Measurements from ENCODE around the gene VAPB. TPM values are rescaled to one million over a fixed set of nuclear protein-coding genes. Genes with fewer than 3 reads are reported as not detected.

Gene VAPB
- total RNA-seq, 1 experiment from 2014 or later: 51.1 TPM

DNA sequence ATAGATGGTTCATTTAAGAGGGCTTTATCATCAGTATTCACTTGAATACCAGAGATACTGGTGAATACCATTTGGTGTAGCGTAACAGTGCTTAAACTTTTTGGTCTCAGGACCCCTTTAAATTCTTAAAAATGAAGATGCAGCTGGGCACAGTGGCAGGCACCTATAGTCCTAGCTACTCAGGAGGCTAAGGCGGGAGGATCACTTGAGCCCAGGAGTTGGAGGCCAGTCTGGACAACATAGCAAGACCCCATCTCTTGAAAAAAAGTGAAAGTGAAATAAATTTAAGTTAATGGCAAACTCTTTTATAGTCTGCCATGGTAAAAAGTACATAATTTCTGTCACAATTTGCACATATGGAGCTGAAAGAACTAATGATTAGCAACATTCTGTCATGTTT lies 39.3 kb downstream of the VAPB start:
- TF ChIP-seq YY1 (IDR thresholded peaks at IDR 0.05; ENCODE audit: extremely low read depth, insufficient replicate concordance, low read depth, low read length): no peak
- TF ChIP-seq, protein P1, sequence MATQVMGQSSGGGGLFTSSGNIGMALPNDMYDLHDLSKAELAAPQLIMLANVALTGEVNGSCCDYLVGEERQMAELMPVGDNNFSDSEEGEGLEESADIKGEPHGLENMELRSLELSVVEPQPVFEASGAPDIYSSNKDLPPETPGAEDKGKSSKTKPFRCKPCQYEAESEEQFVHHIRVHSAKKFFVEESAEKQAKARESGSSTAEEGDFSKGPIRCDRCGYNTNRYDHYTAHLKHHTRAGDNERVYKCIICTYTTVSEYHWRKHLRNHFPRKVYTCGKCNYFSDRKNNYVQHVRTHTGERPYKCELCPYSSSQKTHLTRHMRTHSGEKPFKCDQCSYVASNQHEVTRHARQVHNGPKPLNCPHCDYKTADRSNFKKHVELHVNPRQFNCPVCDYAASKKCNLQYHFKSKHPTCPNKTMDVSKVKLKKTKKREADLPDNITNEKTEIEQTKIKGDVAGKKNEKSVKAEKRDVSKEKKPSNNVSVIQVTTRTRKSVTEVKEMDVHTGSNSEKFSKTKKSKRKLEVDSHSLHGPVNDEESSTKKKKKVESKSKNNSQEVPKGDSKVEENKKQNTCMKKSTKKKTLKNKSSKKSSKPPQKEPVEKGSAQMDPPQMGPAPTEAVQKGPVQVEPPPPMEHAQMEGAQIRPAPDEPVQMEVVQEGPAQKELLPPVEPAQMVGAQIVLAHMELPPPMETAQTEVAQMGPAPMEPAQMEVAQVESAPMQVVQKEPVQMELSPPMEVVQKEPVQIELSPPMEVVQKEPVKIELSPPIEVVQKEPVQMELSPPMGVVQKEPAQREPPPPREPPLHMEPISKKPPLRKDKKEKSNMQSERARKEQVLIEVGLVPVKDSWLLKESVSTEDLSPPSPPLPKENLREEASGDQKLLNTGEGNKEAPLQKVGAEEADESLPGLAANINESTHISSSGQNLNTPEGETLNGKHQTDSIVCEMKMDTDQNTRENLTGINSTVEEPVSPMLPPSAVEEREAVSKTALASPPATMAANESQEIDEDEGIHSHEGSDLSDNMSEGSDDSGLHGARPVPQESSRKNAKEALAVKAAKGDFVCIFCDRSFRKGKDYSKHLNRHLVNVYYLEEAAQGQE (IDR thresholded peaks at IDR 0.05; ENCODE audit: low read depth): no peak
- TF ChIP-seq SIN3A (IDR thresholded peaks at IDR 0.05; ENCODE audit: low read depth): no peak
- no peak for TF ChIP-seq ZFX (IDR thresholded peaks at IDR 0.05)
- no peak for TF ChIP-seq SP1 (IDR thresholded peaks at IDR 0.05; ENCODE audit: low read depth)
- TF ChIP-seq ZNF274 (IDR thresholded peaks at IDR 0.05; ENCODE audit: low read depth, low read length): no peak
- TF ChIP-seq POLR2A (IDR thresholded peaks at IDR 0.05; ENCODE audit: borderline replicate concordance, extremely low read depth, insufficient read depth, insufficient read length): no peak
- TF ChIP-seq EGR1 (IDR thresholded peaks at IDR 0.05; ENCODE audit: low read depth): no peak
- TF ChIP-seq JUND (IDR thresholded peaks at IDR 0.05): no peak
- TF ChIP-seq CEBPB (IDR thresholded peaks at IDR 0.05; ENCODE audit: low read depth): no peak
- TF ChIP-seq, protein P2, sequence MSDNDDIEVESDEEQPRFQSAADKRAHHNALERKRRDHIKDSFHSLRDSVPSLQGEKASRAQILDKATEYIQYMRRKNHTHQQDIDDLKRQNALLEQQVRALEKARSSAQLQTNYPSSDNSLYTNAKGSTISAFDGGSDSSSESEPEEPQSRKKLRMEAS (IDR thresholded peaks at IDR 0.05): no peak
- TF ChIP-seq, protein P3, sequence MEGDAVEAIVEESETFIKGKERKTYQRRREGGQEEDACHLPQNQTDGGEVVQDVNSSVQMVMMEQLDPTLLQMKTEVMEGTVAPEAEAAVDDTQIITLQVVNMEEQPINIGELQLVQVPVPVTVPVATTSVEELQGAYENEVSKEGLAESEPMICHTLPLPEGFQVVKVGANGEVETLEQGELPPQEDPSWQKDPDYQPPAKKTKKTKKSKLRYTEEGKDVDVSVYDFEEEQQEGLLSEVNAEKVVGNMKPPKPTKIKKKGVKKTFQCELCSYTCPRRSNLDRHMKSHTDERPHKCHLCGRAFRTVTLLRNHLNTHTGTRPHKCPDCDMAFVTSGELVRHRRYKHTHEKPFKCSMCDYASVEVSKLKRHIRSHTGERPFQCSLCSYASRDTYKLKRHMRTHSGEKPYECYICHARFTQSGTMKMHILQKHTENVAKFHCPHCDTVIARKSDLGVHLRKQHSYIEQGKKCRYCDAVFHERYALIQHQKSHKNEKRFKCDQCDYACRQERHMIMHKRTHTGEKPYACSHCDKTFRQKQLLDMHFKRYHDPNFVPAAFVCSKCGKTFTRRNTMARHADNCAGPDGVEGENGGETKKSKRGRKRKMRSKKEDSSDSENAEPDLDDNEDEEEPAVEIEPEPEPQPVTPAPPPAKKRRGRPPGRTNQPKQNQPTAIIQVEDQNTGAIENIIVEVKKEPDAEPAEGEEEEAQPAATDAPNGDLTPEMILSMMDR (IDR thresholded peaks at IDR 0.05 in 2 of 3, conservative IDR thresholded peaks at IDR 0.05 in 1 of 3; ENCODE audit: borderline replicate concordance in 1 of 3, insufficient read depth in 1 of 3, low read depth in 2 of 3, low read length in 2 of 3): no peak
- TF ChIP-seq, protein P4, sequence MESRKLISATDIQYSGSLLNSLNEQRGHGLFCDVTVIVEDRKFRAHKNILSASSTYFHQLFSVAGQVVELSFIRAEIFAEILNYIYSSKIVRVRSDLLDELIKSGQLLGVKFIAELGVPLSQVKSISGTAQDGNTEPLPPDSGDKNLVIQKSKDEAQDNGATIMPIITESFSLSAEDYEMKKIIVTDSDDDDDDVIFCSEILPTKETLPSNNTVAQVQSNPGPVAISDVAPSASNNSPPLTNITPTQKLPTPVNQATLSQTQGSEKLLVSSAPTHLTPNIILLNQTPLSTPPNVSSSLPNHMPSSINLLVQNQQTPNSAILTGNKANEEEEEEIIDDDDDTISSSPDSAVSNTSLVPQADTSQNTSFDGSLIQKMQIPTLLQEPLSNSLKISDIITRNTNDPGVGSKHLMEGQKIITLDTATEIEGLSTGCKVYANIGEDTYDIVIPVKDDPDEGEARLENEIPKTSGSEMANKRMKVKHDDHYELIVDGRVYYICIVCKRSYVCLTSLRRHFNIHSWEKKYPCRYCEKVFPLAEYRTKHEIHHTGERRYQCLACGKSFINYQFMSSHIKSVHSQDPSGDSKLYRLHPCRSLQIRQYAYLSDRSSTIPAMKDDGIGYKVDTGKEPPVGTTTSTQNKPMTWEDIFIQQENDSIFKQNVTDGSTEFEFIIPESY (IDR thresholded peaks at IDR 0.05; ENCODE audit: extremely low read depth, insufficient replicate concordance, low read length): no peak
- no peak for TF ChIP-seq FOSL1 (IDR thresholded peaks at IDR 0.05; ENCODE audit: low read depth)
- no peak for TF ChIP-seq POLR2AphosphoS5 (IDR thresholded peaks at IDR 0.05; ENCODE audit: low read depth, low read length)
- TF ChIP-seq SRF (IDR thresholded peaks at IDR 0.05; ENCODE audit: low read depth): no peak
- no peak for TF ChIP-seq ELF1 (IDR thresholded peaks at IDR 0.05; ENCODE audit: borderline replicate concordance, low read depth)
- no peak for TF ChIP-seq EZH2 (IDR thresholded peaks at IDR 0.05)
- no peak for TF ChIP-seq TCF7L2 (IDR thresholded peaks at IDR 0.05; ENCODE audit: borderline replicate concordance, extremely low read depth, insufficient read depth, insufficient read length)
- ChIA-PET CTCF (no interaction called here), RAD21 (ENCODE audit: low non-redundant PET in 1 of 2, low total read pairs in 2 of 2, uncharacterized antibody in 2 of 2, unreplicated experiment in 2 of 2) (no interaction called here), POLR2A (no interaction called here)
- no peaks in the 10 kb centered on the region; the same call in 1 of the 2 replicates for H4K20me1 ChIP-seq (ENCODE audit: insufficient read depth)
- no peak for DNase-seq (ENCODE audit: low read depth, low spot score)
- H3K9ac ChIP-seq (ENCODE audit: low read length): no peak overlapping the region
- H3K27ac ChIP-seq (ENCODE audit: low read depth, low read length): no peak overlapping the region
- H3K79me2 ChIP-seq (ENCODE audit: insufficient read depth, low read length): peaks cover 100% of the 10 kb centered on the region
- intact Hi-C loops (cut with micrococcal nuclease): no loop called here
- no peaks in the 10 kb centered on the region for H3K9me3 ChIP-seq (ENCODE audit: control insufficient read depth in 1 of 2, insufficient read depth in 1 of 2, low read depth in 1 of 2, low read length in 2 of 2)
- no peak overlapping the region for H3K4me2 ChIP-seq (ENCODE audit: low read length)
- no peaks in the 10 kb centered on the region for H3K4me1 ChIP-seq (ENCODE audit: control insufficient read depth in 1 of 2, insufficient read depth in 2 of 2, low read length in 2 of 2)
- no peak overlapping the region for H3K4me3 ChIP-seq (replicated peaks in 1 of 2; ENCODE audit: low read depth in 1 of 2, low read length in 2 of 2)
- H3K27me3 ChIP-seq (ENCODE audit: insufficient read depth, low read length): no peaks in the 10 kb centered on the region
- H3K9me2 ChIP-seq (ENCODE audit: insufficient read depth): no peaks in the 10 kb centered on the region
- no peak for ATAC-seq
- no peaks in the 10 kb centered on the region for H3K36me3 ChIP-seq (ENCODE audit: control insufficient read depth in 1 of 2, insufficient read depth in 2 of 2, low read length in 2 of 2)
- H2AFZ ChIP-seq (ENCODE audit: low read depth, low read length, poor library complexity, severe bottlenecking): no peak overlapping the region
- no TSS peak for BruUV-seq (replicated peaks)
